Lung (tissue), 12 donors: Measurements from ENCODE around the gene SUSD4. TPM values are rescaled to one million over a fixed set of nuclear protein-coding genes. Genes with fewer than 3 reads are reported as not detected.
A peak's percentile ranks its signal among the peaks of the same experiment; 100 is the strongest.

Source experiments
- ATAC-seq: fragments of 200-7000 bp; cut with Tn5 transposase; one replicate; pipeline ENCODE4 v1.9.1; 2020; ENCODE audit warnings: moderate number of reproducible peaks; ENCODE audit not compliant: insufficient read depth, low FRiP score
- DNase-seq, 3 donors: peaks; one replicate each; pipeline ENCODE4 v3.0.0-alpha.2; 2013 to 2017
- H3K27ac ChIP-seq, 2 donors: one replicate each; pipeline ENCODE4 v1.5.1; 2013; ENCODE audit warnings: mild to moderate bottlenecking in 2 of 2, moderate library complexity in 2 of 2, control low read depth in 1 of 2, inconsistent platforms in 1 of 2, low read depth in 1 of 2, low read length in 1 of 2
- H3K27me3 ChIP-seq, 3 donors: one replicate each; pipeline ENCODE4 v1.5.1; 2013; ENCODE audit warnings: low read length in 2 of 3; ENCODE audit not compliant: control insufficient read depth in 3 of 3, insufficient read depth in 3 of 3
- H3K36me3 ChIP-seq, 4 donors: one replicate each; pipeline ENCODE4 v1.5.1; 2013; ENCODE audit warnings: low read length in 4 of 4, mild to moderate bottlenecking in 1 of 4, moderate library complexity in 1 of 4; ENCODE audit not compliant: control insufficient read depth in 4 of 4, insufficient read depth in 4 of 4
- H3K4me1 ChIP-seq, 5 donors: one replicate each; pipeline ENCODE4 v1.5.1; 2013; ENCODE audit warnings: low read length in 5 of 5, mild to moderate bottlenecking in 2 of 5, moderate library complexity in 1 of 5; ENCODE audit not compliant: control insufficient read depth in 5 of 5, insufficient read depth in 5 of 5
- H3K4me3 ChIP-seq: one replicate; pipeline ENCODE4 v1.5.1; 2013; ENCODE audit warnings: mild to moderate bottlenecking, control low read depth, moderate library complexity
- H3K9ac ChIP-seq, 2 donors: one replicate each; pipeline ENCODE4 v1.5.1; 2013; ENCODE audit warnings: low read length in 2 of 2, control low read depth in 1 of 2; ENCODE audit not compliant: insufficient read depth in 1 of 2
- H3K9me3 ChIP-seq, 4 donors: one replicate each; pipeline ENCODE4 v1.5.1; 2013; ENCODE audit warnings: low read length in 3 of 4, mild to moderate bottlenecking in 1 of 4, moderate library complexity in 1 of 4; ENCODE audit not compliant: control insufficient read depth in 4 of 4, insufficient read depth in 3 of 4
- WGBS, 2 donors: extraction: QIAGEN DNeasy Blood & Tissue Kit; methylation state at CpG; one replicate each; pipeline ENCODE4 v1.1.7; 2013; 5-methylcytosine and 5-hydroxymethylcytosine counted together
- polyA plus RNA-seq, 2 donors: library from polyadenylated mRNA; stranded (reverse); fragments of 200-250 nt; gene quantifications; one replicate each; pipeline ENCODE4 v1.2.1, GENCODE V29; 2013
- total RNA-seq, 2 donors: library from RNA; depleted of rRNA in 1 of 2; stranded (reverse); fragments of >200 nt in 1 of 2; gene quantifications; one replicate each; pipeline ENCODE4 v1.2.1, GENCODE V29; 2014 to 2021
- TF ChIP-seq, protein P1 (sequence below): IDR thresholded peaks from 2 replicates; pipeline ENCODE4 v1.5.1; 2012; ENCODE audit warnings: mild to moderate bottlenecking; ENCODE audit errors: control extremely low read depth, extremely low read depth
- donor health status: control.
- donor health status: control.
- donor health status: Bipolar disorder and iron deficiency.
- donor health status: healthy.
- donor health status: DM: yes; HTN: yes; CAD: no.

Gene SUSD4
- total and polyA plus RNA-seq, 4 donors: 2.8 to 17.0 (median 4.9) TPM

DNA sequence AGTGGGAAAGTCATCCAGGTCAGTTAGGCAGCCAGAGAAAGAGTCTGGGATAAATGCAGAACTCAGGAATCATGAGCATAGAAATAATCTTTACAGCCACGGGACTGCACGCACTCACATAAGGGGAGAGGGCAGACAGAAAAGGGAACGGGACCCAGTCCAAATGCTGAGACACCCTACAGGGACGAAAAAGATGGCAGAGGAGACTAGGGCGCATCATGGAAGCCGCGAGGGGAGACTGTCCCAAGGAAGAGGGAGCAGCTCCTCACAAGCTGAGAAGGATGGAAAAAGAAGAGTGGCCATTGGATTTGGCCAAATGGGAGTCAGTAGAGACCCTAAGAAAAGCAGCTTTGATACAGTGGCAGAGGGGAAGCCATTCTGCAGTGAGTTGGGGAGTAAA is 118.0 kb downstream of the SUSD4 start:
- peaks cover 0 to 5% (median 0%) of the 10 kb centered on the region in 5 donors for H3K4me1 ChIP-seq
- no peak overlapping the region for H3K27ac ChIP-seq
- TF ChIP-seq, protein P1, sequence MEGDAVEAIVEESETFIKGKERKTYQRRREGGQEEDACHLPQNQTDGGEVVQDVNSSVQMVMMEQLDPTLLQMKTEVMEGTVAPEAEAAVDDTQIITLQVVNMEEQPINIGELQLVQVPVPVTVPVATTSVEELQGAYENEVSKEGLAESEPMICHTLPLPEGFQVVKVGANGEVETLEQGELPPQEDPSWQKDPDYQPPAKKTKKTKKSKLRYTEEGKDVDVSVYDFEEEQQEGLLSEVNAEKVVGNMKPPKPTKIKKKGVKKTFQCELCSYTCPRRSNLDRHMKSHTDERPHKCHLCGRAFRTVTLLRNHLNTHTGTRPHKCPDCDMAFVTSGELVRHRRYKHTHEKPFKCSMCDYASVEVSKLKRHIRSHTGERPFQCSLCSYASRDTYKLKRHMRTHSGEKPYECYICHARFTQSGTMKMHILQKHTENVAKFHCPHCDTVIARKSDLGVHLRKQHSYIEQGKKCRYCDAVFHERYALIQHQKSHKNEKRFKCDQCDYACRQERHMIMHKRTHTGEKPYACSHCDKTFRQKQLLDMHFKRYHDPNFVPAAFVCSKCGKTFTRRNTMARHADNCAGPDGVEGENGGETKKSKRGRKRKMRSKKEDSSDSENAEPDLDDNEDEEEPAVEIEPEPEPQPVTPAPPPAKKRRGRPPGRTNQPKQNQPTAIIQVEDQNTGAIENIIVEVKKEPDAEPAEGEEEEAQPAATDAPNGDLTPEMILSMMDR: no peak
- DNase-seq (no peak), ATAC-seq (no peak)
- H3K9me3 ChIP-seq: no peaks in the 10 kb centered on the region
- WGBS, 2 donors: 95% methylated on average over 7 of the region's 7 CpGs
- no peak overlapping the region for H3K4me3 ChIP-seq
- no peaks in the 10 kb centered on the region for H3K27me3 ChIP-seq
- H3K36me3 ChIP-seq: no peaks in the 10 kb centered on the region
- H3K9ac ChIP-seq: no peak overlapping the region

DNA sequence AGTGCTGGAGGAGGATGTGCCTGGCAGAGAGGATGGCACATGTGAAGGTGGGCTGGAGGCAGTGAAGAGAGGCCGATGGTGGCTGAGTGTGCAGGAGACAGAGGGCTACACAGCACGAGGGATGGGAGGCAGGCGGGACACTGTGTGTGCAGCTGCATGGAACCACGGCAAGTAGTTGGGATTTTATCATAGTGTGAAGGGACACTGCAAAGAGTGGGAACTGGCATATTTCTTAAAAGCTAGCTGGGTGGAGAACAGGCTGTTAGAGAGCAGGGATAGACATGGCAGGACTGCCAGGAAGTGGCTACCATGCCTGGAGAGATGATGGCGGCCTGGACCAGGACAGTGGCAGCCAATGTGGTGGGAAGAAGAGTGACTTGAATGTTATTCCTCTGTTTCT is 118.6 kb downstream of the SUSD4 start:
- TF ChIP-seq, protein P1: no peak
- no peak for ATAC-seq
- Histone ChIP-seq H3K9ac (no peak overlapping the region), H3K4me3 (no peak overlapping the region), H3K36me3 (no peaks in the 10 kb centered on the region), H3K27ac (no peak overlapping the region), H3K9me3 (peaks cover 0 to 2% (median 0%) of the 10 kb centered on the region in 4 donors), H3K4me1 (peaks cover 0 to 5% (median 0%) of the 10 kb centered on the region in 5 donors), H3K27me3 (no peaks in the 10 kb centered on the region)
- no peak for DNase-seq
- WGBS, 2 donors: 89 to 92% methylated on average over 5 of the region's 5 CpGs

DNA sequence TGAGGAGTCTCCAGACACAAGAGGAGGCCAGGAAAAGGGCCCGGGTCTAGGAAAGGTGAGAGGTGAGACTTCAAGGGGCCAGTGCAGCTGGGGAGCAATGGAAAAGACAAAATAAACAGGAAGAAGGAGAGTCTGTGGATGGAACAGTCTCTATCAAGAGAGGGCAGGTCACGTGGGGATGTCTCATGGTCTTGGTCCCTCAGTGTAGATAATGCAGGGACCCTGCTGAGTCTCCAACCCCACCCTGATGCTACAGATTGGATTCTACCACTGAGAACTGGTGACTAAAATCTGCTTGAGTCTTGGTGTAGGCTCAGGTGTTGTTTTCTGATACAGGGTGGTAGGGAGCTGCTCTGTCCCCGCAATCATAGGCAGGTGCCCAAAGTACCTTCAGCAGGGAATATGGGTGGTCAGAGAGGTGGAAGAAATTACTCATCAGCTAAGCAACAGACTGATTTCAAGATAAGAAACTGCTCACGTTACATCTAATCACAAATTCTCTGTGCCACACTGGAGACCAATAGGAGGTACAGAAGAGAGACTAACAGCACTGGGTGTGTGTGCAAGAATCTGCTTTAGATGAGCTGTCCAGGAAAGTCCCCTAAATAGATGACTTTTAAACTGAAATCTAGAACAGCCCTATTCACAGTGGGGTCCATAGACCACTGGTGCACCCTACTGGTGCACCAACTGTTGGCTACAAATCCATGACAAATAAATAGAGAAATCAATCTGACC is 119.4 kb downstream of the SUSD4 start:
- peak in 1 of 3 donors; percentile 34 for DNase-seq
- no peak overlapping the region for H3K27ac ChIP-seq
- peaks cover 0 to 5% (median 0%) of the 10 kb centered on the region in 5 donors for H3K4me1 ChIP-seq
- no peaks in the 10 kb centered on the region for H3K36me3 ChIP-seq
- 66 to 78% methylated on average over 4 of the region's 4 CpGs for WGBS, 2 donors
- no peak overlapping the region for H3K4me3 ChIP-seq
- ATAC-seq: no peak
- no peaks in the 10 kb centered on the region for H3K27me3 ChIP-seq
- TF ChIP-seq, protein P1: peak; percentile 15
- no peak overlapping the region for H3K9ac ChIP-seq
- H3K9me3 ChIP-seq: peaks cover 0 to 2% (median 0%) of the 10 kb centered on the region in 4 donors
